HG02759 (cell line): ENCODE data around the gene SERPINB6.

ENCODE experiments used
- ATAC-seq: cut with Tn5 transposase; IDR thresholded peaks from one replicate; pipeline ENCODE4 v1.9.1; 2021; ENCODE audit warnings: mild to moderate bottlenecking, moderate library complexity; ENCODE audit not compliant: unreplicated experiment

SERPINB6 gene

DNA sequence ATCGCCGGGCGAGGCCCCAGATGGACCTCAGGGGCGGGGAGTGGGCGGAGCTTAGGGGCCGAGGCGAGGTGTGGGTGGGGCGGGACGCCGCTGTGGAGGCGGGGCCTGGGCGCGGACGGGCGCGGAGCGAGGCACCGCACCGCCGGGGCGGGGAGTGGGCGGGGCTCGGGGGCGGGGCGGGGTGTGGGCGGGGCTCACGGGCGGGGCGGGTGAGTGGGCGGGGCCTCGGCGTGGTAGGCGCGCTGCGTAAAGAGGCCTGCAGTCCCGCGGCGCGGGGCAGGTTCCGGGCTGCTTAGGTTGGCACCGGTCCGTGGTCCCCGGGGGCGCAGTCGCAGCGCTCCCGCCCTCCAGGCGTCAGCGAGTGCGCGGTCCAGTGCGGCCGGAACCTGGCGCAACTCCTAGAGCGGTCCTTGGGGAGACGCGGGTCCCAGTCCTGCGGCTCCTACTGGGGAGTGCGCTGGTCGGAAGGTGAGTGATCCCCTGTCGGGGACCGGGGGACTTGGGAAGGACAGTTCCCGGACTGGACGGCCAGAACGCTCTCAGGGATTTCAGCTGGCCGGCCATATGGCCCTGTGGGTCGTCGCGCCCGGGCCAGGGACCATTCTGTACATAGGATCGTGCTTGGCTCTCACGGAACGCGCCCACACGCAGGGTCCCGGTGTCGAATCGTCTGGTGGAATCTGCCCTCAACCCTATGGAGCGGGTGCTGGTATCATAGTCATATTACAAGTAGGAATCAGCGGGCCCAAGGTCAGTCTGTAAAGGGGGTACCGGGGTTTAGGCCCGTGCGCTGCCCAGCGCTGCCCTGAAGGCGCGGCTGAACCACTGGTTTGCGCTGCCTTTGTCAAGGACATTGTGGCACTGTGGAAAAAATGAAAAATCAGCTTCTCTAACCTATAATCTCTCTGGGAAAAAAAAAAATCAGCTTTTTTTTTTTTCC is 28.5 kb upstream of the SERPINB6 start, which contains the start of gene NQO2:
Gene NQO2 (plus strand): TSS at position 277 of the 940 bp plus-strand sequence. CDS start 6,659 bp downstream, outside the sequence.
- peak; percentile 72 for ATAC-seq

DNA sequence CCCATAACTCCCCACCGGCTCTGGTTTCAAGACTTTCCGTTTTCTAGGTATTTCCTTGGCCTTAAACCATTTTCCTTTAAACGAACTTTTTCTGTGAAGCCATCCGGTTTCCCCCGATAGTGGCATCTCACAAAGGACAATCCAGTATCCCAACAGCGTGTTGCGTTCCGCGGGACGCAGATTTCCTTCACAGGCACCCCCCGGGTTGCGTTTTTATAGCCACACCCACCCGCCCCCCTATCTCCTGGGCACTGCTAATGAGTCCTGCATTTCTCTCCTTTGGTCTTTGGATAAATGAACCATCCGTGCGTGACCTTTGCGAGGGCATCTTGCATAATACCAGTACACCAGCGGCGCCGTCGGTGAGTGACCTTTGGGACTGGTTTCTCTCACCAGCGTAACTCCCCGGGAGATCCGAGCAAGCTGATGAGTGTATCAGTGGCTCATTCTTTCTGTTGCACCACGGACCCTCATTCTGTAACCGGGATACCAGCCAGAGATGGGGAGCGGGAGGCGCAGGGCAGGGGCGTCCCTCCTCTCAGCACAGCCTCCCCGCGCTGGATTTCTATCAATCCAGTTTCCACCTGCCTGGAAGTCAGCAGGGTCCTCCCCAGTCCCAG is 27.7 kb upstream of the SERPINB6 start:
- peak; percentile 24 for ATAC-seq

GRCh38 chr6:2998249-2998997 is 27.1 kb upstream of the SERPINB6 start:
- ATAC-seq = peak; percentile 39

DNA sequence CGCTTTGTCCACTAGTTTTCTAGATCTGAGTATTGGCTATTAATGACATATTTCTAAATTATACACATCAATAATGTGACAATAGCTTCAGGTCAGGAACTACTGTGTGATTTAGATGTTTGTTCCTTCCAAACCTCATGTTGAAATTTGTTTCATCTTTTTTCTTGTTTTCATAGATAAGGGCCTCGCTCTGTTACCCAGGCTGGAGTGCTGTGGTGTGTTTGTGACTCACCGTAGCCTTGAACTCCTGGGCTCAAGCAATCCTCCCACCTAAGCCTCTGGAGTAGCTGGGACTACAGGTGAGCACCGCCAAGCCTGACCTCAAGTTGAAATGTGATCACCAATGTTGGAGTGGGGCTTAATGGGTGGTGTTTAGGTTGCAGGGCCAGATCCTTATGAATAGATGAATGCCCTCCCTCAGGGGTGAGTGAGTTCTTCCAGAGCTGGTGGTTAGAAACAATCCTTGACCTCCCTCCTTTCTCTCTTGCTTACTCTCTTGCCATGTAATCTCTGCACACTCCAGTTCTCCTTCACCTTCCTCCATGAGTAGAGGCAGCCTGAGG is 22.5 kb upstream of the SERPINB6 start:
- no peak for ATAC-seq

DNA sequence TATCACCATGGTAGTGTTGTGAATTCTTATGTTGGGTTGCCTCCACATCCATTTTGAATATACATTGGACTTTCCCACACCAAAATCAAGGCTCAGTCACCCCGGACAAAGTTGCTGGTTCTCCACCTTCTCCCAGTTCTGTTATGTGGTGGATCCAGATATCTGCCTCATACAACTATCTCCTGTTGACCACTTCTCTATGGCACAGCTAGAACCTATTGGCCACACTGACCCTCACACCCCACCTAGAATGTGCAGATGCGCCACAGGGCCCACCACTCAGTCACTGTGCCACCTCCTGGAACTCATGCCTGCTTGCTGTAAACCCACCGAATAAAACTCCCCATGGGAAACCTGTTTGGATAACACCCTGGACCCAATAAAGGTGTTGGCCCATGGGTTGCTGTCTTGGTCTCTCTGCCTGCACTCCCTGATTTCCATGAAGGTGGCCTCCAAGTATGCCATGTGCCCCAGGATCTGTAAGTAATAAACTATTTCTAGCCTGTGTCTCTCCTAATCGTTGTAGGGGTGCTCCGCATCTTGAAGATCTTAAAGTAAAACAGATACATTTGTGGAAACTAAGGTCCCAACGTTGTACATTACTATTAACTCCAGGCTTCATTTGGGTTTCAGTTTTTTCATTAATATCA is 21.1 kb upstream of the SERPINB6 start:
- ATAC-seq = no peak

GRCh38 chr6:2990932-2991506 is 19.7 kb upstream of the SERPINB6 start:
- no peak for ATAC-seq

DNA sequence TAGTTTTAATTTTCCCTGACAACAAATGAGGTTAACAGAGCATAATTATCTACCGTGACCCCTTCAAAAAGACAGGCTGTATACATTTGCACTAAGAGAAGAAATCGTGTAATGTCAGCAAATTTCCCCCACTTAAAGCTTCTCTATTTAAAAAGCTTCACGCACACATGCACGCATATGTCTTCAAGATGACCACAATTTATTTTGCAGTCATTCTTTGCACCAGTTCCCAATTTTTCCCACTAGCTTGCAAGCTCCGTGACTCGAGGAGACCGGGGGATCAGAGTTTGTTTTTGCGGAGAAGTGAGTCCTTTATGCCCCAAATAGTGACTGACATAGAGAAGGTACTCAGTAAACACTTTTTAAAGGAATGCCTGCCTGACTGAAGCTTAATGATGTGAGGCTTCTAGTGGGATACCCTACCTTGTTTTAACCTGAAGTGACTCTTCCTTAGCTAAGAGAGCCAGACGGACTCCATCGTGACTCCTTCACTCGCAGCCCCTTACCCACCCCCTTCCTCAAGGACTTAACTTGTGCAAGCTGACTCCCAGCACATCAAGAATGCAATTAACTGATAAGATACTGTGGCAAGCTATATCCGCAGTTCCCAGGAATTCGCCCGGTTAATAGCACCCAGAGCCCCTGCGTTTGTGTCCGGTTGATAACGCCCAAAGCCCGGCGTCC is 19.0 kb upstream of the SERPINB6 start:
- no peak for ATAC-seq

- ATAC-seq = peak; percentile 65
Measured at GRCh38 chr6:2989332-2990247, 18.2 kb upstream of the SERPINB6 start.

- ATAC-seq = peak; percentile 79
Measured at GRCh38 chr6:2988426-2989331, 17.3 kb upstream of the SERPINB6 start.

DNA sequence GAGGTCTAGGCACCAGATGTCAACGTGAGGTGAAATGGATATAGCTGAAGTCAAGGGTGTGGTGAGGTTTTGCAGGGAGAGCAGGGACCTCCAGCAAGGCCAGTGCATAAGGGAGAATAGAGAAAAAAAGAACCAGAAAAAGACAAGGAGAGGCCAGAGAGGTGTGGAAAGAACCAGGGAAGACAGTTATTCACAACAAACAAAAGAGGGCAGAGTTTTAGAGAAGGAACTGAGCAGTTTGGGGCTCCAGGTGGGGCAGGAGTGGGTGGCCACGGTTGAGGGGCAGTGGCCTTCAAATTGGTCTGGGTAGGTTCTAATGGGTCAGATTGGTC is 16.7 kb upstream of the SERPINB6 start:
- no peak for ATAC-seq

DNA sequence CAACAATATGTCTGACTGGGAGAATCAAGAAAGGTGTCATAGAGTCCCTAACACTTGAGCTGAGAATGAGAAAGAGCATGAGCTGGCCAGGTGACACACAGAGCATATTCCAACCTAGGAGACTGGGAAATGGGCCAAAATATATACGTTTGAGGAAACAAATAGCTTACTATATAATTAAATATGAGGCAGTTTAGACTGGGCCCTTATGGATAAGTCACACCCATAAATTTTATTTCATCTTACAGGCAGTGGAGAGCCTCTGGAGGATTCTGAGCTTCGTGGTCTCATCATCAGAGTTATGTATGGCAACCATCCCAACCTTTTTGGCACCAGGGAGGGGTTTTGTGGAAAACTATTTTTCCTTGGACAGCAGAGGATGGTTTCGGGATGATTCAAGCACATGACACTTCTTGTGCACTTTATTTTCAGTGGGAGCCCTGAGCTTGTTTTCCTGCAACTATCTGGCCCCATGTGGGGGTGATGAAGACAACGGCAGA is 15.4 kb upstream of the SERPINB6 start:
- ATAC-seq = no peak

DNA sequence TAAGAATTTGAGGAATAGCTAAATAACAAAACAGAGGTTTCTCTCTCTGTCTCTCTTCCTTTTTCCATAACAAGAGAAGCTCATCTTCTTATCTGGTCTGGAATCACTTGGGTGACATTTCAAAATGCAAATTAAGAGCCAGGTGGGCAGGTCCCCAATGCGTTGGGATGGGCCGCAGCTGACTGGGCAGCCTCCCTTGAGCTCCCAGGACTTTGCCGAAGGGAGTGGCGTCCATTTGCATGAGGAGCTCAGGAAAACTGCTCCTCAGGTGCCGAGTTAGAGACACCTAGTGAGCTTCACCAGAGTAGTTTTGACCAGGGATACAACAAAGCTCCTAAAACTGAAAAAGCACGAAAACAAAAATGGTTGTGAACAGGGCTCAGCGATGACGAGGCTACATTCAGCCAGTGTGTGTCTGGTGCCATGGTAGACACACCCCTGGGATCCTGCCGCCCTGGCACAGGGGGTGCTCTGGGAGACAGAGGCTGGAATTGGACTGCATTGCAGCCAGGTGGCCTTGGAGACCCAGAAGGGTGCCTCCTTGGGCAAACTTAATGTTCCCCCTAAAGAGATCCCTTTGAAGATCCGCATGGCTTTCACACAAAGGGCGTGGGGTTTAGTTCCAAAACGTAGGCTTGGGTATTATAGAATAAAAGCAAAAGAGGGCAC is 13.5 kb upstream of the SERPINB6 start:
- no peak for ATAC-seq

DNA sequence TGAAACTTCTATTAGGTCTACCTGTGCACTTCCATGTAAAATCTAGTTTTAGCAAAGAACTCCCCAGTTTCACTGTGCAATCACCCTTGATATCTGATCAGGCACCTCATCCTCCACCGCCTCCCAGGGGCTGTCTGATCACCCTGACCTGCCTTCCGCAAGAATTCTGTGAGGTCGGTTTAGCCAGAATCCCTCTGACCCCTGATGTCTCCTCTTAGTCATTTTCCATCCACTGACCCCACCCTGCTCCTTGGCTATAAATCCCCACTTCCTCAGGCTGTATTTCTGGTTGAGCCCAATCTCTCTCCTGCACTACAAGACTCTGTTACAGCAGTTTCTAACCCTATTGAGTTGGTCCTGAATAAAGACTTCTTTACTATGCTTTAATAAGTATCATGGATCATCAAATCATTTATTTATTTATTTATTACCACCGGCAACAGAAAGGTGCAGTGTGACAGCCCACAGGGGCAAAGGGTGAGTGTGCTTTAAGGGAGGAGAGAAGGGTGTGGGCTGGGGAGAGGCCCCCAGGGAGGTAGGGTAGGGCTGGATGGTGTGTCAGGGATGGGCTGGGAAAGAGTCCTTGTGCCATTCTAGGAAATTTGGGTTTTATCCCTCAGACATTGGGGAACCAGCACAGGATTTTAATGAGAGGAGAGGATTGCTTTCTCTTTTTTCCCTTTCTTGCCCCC is 11.2 kb upstream of the SERPINB6 start:
- ATAC-seq = no peak

DNA sequence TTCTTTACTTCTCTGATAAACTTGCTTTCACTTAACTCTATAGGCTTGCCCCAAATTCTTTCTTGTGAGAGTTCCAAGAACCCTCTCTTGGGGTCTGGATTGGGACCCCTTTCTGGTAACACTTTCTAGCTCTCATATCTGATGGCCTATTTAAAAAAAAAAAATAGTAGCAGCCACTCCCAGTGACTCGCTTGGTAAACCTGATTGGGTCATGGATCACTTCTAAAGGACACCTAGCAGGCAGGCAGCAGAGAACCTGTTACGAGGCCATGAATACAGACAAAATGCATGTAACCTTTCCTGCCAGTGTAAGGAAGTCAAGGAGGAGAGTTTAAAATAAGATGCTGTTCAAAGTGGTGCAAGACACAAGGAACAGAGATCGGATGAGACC is 9.1 kb upstream of the SERPINB6 start:
- no peak for ATAC-seq

DNA sequence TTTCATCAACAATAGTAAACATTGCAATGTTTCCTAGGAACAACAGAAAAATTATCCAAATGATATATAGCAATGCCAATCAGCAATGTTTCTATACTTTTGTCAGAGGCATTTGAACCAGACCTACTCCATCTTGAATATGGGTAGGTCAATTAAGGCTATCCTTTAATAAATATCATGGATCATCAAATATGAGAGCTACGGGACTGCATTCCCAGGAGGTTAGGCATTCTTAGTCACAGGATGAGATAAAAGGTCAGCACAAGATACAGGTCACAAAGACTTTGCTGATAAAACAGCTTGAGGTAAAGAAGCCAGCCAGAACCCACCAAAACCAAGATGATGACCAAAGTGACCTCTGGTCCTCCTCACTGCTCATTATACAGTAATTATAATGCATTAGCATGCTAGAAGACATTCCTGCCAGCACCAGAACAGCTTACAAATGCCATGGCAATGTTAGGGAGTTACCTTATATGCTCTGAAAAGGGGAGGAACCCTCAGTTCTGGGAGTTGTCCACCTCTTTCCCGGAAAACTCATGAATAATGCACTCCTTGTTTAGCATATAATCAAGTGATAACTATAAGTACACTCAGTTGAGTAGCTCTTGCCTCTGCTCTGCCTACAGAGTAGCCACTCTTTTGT is 8.6 kb upstream of the SERPINB6 start:
- ATAC-seq = no peak

DNA sequence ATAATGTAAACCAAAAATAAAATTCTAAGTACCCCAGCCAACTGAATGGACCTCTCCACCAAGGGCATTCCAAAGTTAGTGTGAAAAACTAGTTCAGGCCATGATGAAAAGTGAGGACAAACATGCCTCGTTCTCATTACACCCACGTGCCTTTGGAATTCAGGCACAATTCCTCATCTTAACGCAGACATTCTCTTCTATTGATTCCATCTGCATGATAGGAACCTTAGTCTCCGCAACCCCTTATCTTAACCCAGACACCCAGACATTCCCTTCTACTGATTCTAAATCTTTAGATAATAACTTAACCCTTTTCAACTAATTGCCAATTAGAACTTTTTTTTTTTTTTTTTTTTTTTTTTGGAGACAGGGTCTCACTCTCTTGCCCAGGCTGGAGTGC is 7.6 kb upstream of the SERPINB6 start:
- ATAC-seq = no peak
